ENCODE data around the gene KCNMA1. TPM values are rescaled to one million over a fixed set of nuclear protein-coding genes. Genes with fewer than 3 reads are reported as not detected.
A peak's percentile ranks its signal among the peaks of the same experiment; 100 is the strongest.

The KCNMA1 gene
- total RNA-seq, 1 donor from 2014 or later: 87.6 TPM

GRCh38 chr10:77284797-77285196, 352.8 kb downstream of the KCNMA1 start:
- H3K27ac Mint-ChIP-seq (ENCODE audit: unreplicated experiment): peak overlapping the region; percentile 6
- DNase-seq (ENCODE audit: low spot score): no peak
- no peak overlapping the region for H3K4me3 Mint-ChIP-seq (ENCODE audit: unreplicated experiment)
- H3K27me3 Mint-ChIP-seq (ENCODE audit: low read depth): no peaks in the 10 kb centered on the region
- H3K9me3 Mint-ChIP-seq (ENCODE audit: low read depth): peaks cover 2% of the 10 kb centered on the region
- H3K4me1 Mint-ChIP-seq (ENCODE audit: low read depth): peaks cover 75% of the 10 kb centered on the region
- no peak for TF ChIP-seq CTCF (IDR thresholded peaks at IDR 0.05)
- H3K36me3 Mint-ChIP-seq (ENCODE audit: low read depth): peaks cover 1% of the 10 kb centered on the region

GRCh38 chr10:77283326-77283725, 354.3 kb downstream of the KCNMA1 start:
- no peaks in the 10 kb centered on the region for H3K27me3 Mint-ChIP-seq (ENCODE audit: low read depth)
- no peak for DNase-seq (ENCODE audit: low spot score)
- peaks cover 3% of the 10 kb centered on the region for H3K36me3 Mint-ChIP-seq (ENCODE audit: low read depth)
- H3K27ac Mint-ChIP-seq (ENCODE audit: unreplicated experiment): no peak overlapping the region
- no peak for TF ChIP-seq CTCF (IDR thresholded peaks at IDR 0.05)
- H3K4me3 Mint-ChIP-seq (ENCODE audit: unreplicated experiment): no peak overlapping the region
- H3K4me1 Mint-ChIP-seq (ENCODE audit: low read depth): peaks cover 66% of the 10 kb centered on the region
- peaks cover 4% of the 10 kb centered on the region for H3K9me3 Mint-ChIP-seq (ENCODE audit: low read depth)

- Mint-ChIP-seq H3K9me3 (ENCODE audit: low read depth) (peaks cover 4% of the 10 kb centered on the region), H3K27ac (ENCODE audit: unreplicated experiment) (no peak overlapping the region), H3K4me1 (ENCODE audit: low read depth) (peaks cover 55% of the 10 kb centered on the region), H3K27me3 (ENCODE audit: low read depth) (no peaks in the 10 kb centered on the region), H3K4me3 (ENCODE audit: unreplicated experiment) (no peak overlapping the region), H3K36me3 (ENCODE audit: low read depth) (peaks cover 3% of the 10 kb centered on the region)
- DNase-seq (ENCODE audit: low spot score): no peak
- TF ChIP-seq CTCF (IDR thresholded peaks at IDR 0.05): no peak
Measured at GRCh38 chr10:77282163-77282562, 355.4 kb downstream of the KCNMA1 start.

GRCh38 chr10:77281719-77282118, 355.9 kb downstream of the KCNMA1 start:
- peaks cover 3% of the 10 kb centered on the region for H3K36me3 Mint-ChIP-seq (ENCODE audit: low read depth)
- TF ChIP-seq CTCF (IDR thresholded peaks at IDR 0.05): no peak

GRCh38 chr10:77279207-77279606, 358.4 kb downstream of the KCNMA1 start:
- Mint-ChIP-seq H3K27ac (ENCODE audit: unreplicated experiment) (no peak overlapping the region), H3K9me3 (ENCODE audit: low read depth) (peaks cover 4% of the 10 kb centered on the region), H3K27me3 (ENCODE audit: low read depth) (no peaks in the 10 kb centered on the region)

More at GRCh38 chr10:77281719-77282118, 355.9 kb downstream of the KCNMA1 start:
- DNase-seq (ENCODE audit: low spot score): no peak
- Mint-ChIP-seq H3K4me1 (ENCODE audit: low read depth) (peaks cover 50% of the 10 kb centered on the region), H3K27ac (ENCODE audit: unreplicated experiment) (no peak overlapping the region), H3K27me3 (ENCODE audit: low read depth) (no peaks in the 10 kb centered on the region), H3K4me3 (ENCODE audit: unreplicated experiment) (no peak overlapping the region), H3K9me3 (ENCODE audit: low read depth) (peaks cover 4% of the 10 kb centered on the region)

More at GRCh38 chr10:77279207-77279606, 358.4 kb downstream of the KCNMA1 start:
- no peak for TF ChIP-seq CTCF (IDR thresholded peaks at IDR 0.05)
- Mint-ChIP-seq H3K4me1 (ENCODE audit: low read depth) (peaks cover 37% of the 10 kb centered on the region), H3K36me3 (ENCODE audit: low read depth) (peaks cover 3% of the 10 kb centered on the region), H3K4me3 (ENCODE audit: unreplicated experiment) (no peak overlapping the region)
- DNase-seq (ENCODE audit: low spot score): no peak

Data from chondrocyte (in vitro differentiated cells).